Measurements from ENCODE around the gene NRF1. TPM values are rescaled to one million over a fixed set of nuclear protein-coding genes. Genes with fewer than 3 reads are reported as not detected.

NRF1 gene
- total and polyA plus RNA-seq, 2 of the 8 experiments (the other 6 are each of a cell fraction or from before 2014, with no cell fraction given): 18.2 to 21.4 TPM

- no peak overlapping the region for H3K27ac ChIP-seq (ENCODE audit: low read depth, low read length)
- no peak for TF ChIP-seq CHD1 (IDR thresholded peaks at IDR 0.05; ENCODE audit: low read depth, low read length)
- no peak for TF ChIP-seq SP4 (IDR thresholded peaks at IDR 0.05; ENCODE audit: low read length)
- TF ChIP-seq POLR2AphosphoS5 (IDR thresholded peaks at IDR 0.05; ENCODE audit: low read depth, low read length): no peak
- no peak for TF ChIP-seq JUN (IDR thresholded peaks at IDR 0.05; ENCODE audit: low read depth, low read length)
- no peak for TF ChIP-seq HDAC6 (IDR thresholded peaks at IDR 0.05; ENCODE audit: low read depth, low read length)
- no peak for TF ChIP-seq ATF2 (IDR thresholded peaks at IDR 0.05; ENCODE audit: low read length)
- TF ChIP-seq CEBPB (IDR thresholded peaks at IDR 0.05; ENCODE audit: low read depth, low read length): no peak
- no peak for TF ChIP-seq EP300 (IDR thresholded peaks at IDR 0.05; ENCODE audit: borderline replicate concordance in 1 of 2, low read depth in 2 of 2, low read length in 2 of 2)
- TF ChIP-seq, protein P1, sequence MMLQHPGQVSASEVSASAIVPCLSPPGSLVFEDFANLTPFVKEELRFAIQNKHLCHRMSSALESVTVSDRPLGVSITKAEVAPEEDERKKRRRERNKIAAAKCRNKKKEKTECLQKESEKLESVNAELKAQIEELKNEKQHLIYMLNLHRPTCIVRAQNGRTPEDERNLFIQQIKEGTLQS (IDR thresholded peaks at IDR 0.05; ENCODE audit: insufficient read depth, low read depth, low read length): no peak
- TF ChIP-seq TBP (IDR thresholded peaks at IDR 0.05; ENCODE audit: low read depth, low read length): no peak
- TF ChIP-seq BRCA1 (IDR thresholded peaks at IDR 0.05; ENCODE audit: low read depth, low read length): no peak
- no peak for TF ChIP-seq EGR1 (IDR thresholded peaks at IDR 0.05; ENCODE audit: borderline replicate concordance, low read depth, low read length)
- no peak for TF ChIP-seq NRF1 (IDR thresholded peaks at IDR 0.05; ENCODE audit: low read depth, low read length)
Measured at GRCh38 chr7:129617652-129618051, 6.1 kb downstream of the NRF1 start.

More at GRCh38 chr7:129617652-129618051, 6.1 kb downstream of the NRF1 start:
- Histone ChIP-seq H4K91ac (replicated peaks; ENCODE audit: insufficient read length, low read length) (no peak overlapping the region), H3K4ac (replicated peaks; ENCODE audit: insufficient read length, low read depth, low read length) (no peak overlapping the region), H2BK5ac (ENCODE audit: low read depth, low read length) (no peak overlapping the region), H3K27me3 (replicated peaks in 1 of 4; ENCODE audit: control insufficient read depth in 3 of 4, extremely low read depth in 1 of 4, insufficient read depth in 3 of 4, low read length in 3 of 4) (no peaks in the 10 kb centered on the region), H2AK5ac (ENCODE audit: low read depth, low read length) (no peak overlapping the region), H3K18ac (ENCODE audit: extremely low read depth, low read length) (no peak overlapping the region), H3K79me1 (ENCODE audit: low read depth, low read length) (no peaks in the 10 kb centered on the region), H3K9ac (replicated peaks in 1 of 4; ENCODE audit: extremely low read depth in 1 of 4, low read depth in 3 of 4, low read length in 3 of 4) (no peak overlapping the region), H4K5ac (ENCODE audit: insufficient read length, low read depth, low read length) (no peak overlapping the region), H3K4me3 (ENCODE audit: extremely low read depth in 1 of 4, insufficient read depth in 2 of 4, low read depth in 3 of 4, low read length in 4 of 4) (no peak overlapping the region), H3K23ac (ENCODE audit: insufficient read length) (no peak overlapping the region), H4K8ac (ENCODE audit: extremely low read depth, insufficient read depth, low read length) (no peak overlapping the region), H2BK12ac (ENCODE audit: low read depth, low read length) (no peak overlapping the region), H3K9me3 (ENCODE audit: insufficient read depth in 2 of 2, low read depth in 1 of 2, low read length in 1 of 2) (no peaks in the 10 kb centered on the region), H3K4me2 (ENCODE audit: insufficient read depth in 1 of 2, low read depth in 2 of 2, low read length in 2 of 2) (no peak overlapping the region), H3K23me2 (ENCODE audit: low read depth, low read length) (peaks cover under 1% of the 10 kb centered on the region; the same call in 1 of the 2 replicates), H2AFZ (ENCODE audit: low read length) (no peak overlapping the region), H2BK20ac (ENCODE audit: low read length) (no peak overlapping the region), H3K4me1 (replicated peaks in 1 of 4; ENCODE audit: control insufficient read depth in 3 of 4, insufficient read depth in 4 of 4, low read length in 3 of 4) (peaks cover 0 to 5% (median 2%) of the 10 kb centered on the region in 4 experiments; a peak in 2 of 7 replicates), H3K36me3 (ENCODE audit: control insufficient read depth in 2 of 4, insufficient read depth in 4 of 4, low read length in 3 of 4) (no peaks in the 10 kb centered on the region), H2BK15ac (ENCODE audit: low read length) (no peak overlapping the region), H3K79me2 (ENCODE audit: control insufficient read depth in 1 of 2, insufficient read depth in 2 of 2, low read length in 2 of 2) (peaks cover 18 to 97% of the 10 kb centered on the region in 2 experiments), H3K14ac (ENCODE audit: insufficient read length) (no peak overlapping the region), H2BK120ac (replicated peaks; ENCODE audit: low read depth, low read length) (no peak overlapping the region), H3K56ac (replicated peaks; ENCODE audit: insufficient read length, low read depth, low read length) (no peak overlapping the region), H4K20me1 (replicated peaks in 1 of 2; ENCODE audit: control insufficient read depth in 1 of 2, insufficient read depth in 2 of 2, low read length in 2 of 2) (peaks cover 17 to 25% of the 10 kb centered on the region in 2 experiments)
- DNase-seq (ENCODE audit: low read depth in 1 of 2, low spot score in 2 of 2) (no peak), FAIRE-seq (no peak)
- WGBS, 2 experiments (ENCODE audit: extremely low coverage in 1 of 2, insufficient coverage in 1 of 2, insufficient read length in 1 of 2, insufficient replicate concordance in 2 of 2, low coverage in 1 of 2, low lambda C conversion rate in 2 of 2, missing lambda C conversion rate in 1 of 2): 100% methylated on average over 1 of the region's 1 CpG; no CpG with 5 or more reads in 1 of the 2 experiments
- ChIA-PET CTCF (ENCODE audit: partially characterized antibody) (interaction anchor here (0.8 to 3.7 kb wide), 4 partner anchors 10 to 26 kb away, joined by 3 to 15 read pairs (median 5); no protein-coding TSS in a partner anchor), POLR2A (ENCODE audit: partially characterized antibody) (interaction anchor here (0.6 kb wide), 1 partner anchor 88 kb away, joined by 3 read pairs; no protein-coding TSS in a partner anchor)
